OCI-LY7 (cell line): ENCODE data around the gene RPH3AL. TPM values are rescaled to one million over a fixed set of nuclear protein-coding genes. Genes with fewer than 3 reads are reported as not detected.

Experiments
- BruUV-seq: library from RNA; stranded (reverse); fragments of 400-500 nt; replicated peaks from 2 replicates; lab custom pipeline; 2021; lab: Mats Ljungman, UMichigan
- CTCF ChIA-PET: fragments of 300-600 bp; sonication (Branson Sonifier 250); formaldehyde crosslinking; loops from one replicate; lab custom pipeline; 2022; ENCODE audit warnings: antibody characterized with exemption; ENCODE audit not compliant: unreplicated experiment; lab: Charles Lee
- POLR2A ChIA-PET: fragments of 300-600 bp; sonication (Branson Sonifier 250); formaldehyde crosslinking; loops from one replicate; lab custom pipeline; 2022; ENCODE audit warnings: antibody characterized with exemption; lab: Charles Lee
- DNase-seq: peaks from one replicate; pipeline ENCODE4 v3.0.0-alpha.2; 2015; ENCODE audit warnings: low spot score
- H2AFZ ChIP-seq: fragments of 200-600 bp; sonication (generic), shearing (Covaris generic); 2 replicates; pipeline ENCODE4 v1.6.1; 2014; ENCODE audit warnings: mild to moderate bottlenecking, antibody characterized with exemption, low read length, moderate library complexity
- H3K27ac ChIP-seq: fragments of 200-600 bp; sonication (generic); 2 replicates; pipeline ENCODE4 v1.5.1; 2014; ENCODE audit warnings: mixed run types, low read depth, mild to moderate bottlenecking, moderate library complexity, low read length, inconsistent platforms; ENCODE audit not compliant: poor library complexity, severe bottlenecking
- H3K36me3 ChIP-seq: fragments of 200-600 bp; sonication (generic); 2 replicates; pipeline ENCODE4 v1.6.1; 2014; ENCODE audit warnings: mild to moderate bottlenecking, antibody characterized with exemption, low read length, moderate library complexity, mixed read lengths; ENCODE audit not compliant: insufficient read depth
- H3K4me1 ChIP-seq: fragments of 200-600 bp; sonication (generic); 2 replicates; pipeline ENCODE4 v1.5.1; 2014; ENCODE audit warnings: mild to moderate bottlenecking, low read length; ENCODE audit not compliant: insufficient read depth, poor library complexity, severe bottlenecking
- H3K4me2 ChIP-seq: fragments of 200-600 bp; sonication (generic); 2 replicates; pipeline ENCODE4 v1.6.1; 2014; ENCODE audit warnings: mild to moderate bottlenecking, low read length
- H3K4me3 ChIP-seq: fragments of 200-600 bp; sonication (generic); 2 replicates; pipeline ENCODE4 v1.5.1; 2014; ENCODE audit warnings: mild to moderate bottlenecking, low read depth, low read length; ENCODE audit not compliant: poor library complexity, severe bottlenecking
- H3K79me2 ChIP-seq: fragments of 200-600 bp; sonication (generic); 2 replicates; pipeline ENCODE4 v1.6.1; 2016; ENCODE audit warnings: low read depth, mild to moderate bottlenecking, low read length, moderate library complexity, mixed read lengths; ENCODE audit not compliant: insufficient read depth
- H3K9me2 ChIP-seq: fragments of 200-600 bp; sonication (generic); 2 replicates; pipeline ENCODE4 v1.6.1; 2016; ENCODE audit warnings: mild to moderate bottlenecking, low read length, mixed read lengths; ENCODE audit not compliant: insufficient read depth
- H3K9me3 ChIP-seq: fragments of 200-600 bp; sonication (generic); 2 replicates; pipeline ENCODE4 v1.6.1; 2014; ENCODE audit warnings: mild to moderate bottlenecking, mixed run types, low read length, mixed read lengths
- H4K20me1 ChIP-seq: fragments of 200-600 bp; sonication (generic); 2 replicates; pipeline ENCODE4 v1.6.1; 2014; ENCODE audit warnings: mild to moderate bottlenecking, antibody characterized with exemption, low read length, moderate library complexity, mixed read lengths; ENCODE audit not compliant: insufficient read depth
- EZH2phosphoT487 ChIP-seq: fragments of 200-600 bp; sonication (generic); IDR thresholded peaks from 2 replicates; pipeline ENCODE4 v1.6.1; 2018; ENCODE audit warnings: low read depth, borderline replicate concordance, mild to moderate bottlenecking, mixed run types, antibody characterized with exemption, low read length, moderate library complexity, mixed read lengths
- intact Hi-C: fragments of 100-400 bp; cut with micrococcal nuclease; formaldehyde crosslinking; loops from one replicate; pipeline ENCODE4 v1.10.0; 2022; ENCODE audit not compliant: unreplicated experiment
- total RNA-seq, 2 experiments: library from RNA; depleted of rRNA in 1 of 2; stranded (reverse); fragments of >200 nt in 1 of 2; shearing (Covaris generic) in 1 of 2; gene quantifications; 2 replicates each; pipeline ENCODE4 v1.2.3, GENCODE V29; 2014 to 2022
- TF ChIP-seq, protein P1 (sequence below): fragments of 200-600 bp; sonication (generic); conservative IDR thresholded peaks from 2 replicates; pipeline ENCODE4 v1.5.1; 2014; ENCODE audit warnings: mild to moderate bottlenecking, antibody characterized with exemption, low read length, moderate library complexity, mixed read lengths

RPH3AL gene
- total RNA-seq, 2 experiments from 2014 or later: 1.0 to 2.2 TPM

DNA sequence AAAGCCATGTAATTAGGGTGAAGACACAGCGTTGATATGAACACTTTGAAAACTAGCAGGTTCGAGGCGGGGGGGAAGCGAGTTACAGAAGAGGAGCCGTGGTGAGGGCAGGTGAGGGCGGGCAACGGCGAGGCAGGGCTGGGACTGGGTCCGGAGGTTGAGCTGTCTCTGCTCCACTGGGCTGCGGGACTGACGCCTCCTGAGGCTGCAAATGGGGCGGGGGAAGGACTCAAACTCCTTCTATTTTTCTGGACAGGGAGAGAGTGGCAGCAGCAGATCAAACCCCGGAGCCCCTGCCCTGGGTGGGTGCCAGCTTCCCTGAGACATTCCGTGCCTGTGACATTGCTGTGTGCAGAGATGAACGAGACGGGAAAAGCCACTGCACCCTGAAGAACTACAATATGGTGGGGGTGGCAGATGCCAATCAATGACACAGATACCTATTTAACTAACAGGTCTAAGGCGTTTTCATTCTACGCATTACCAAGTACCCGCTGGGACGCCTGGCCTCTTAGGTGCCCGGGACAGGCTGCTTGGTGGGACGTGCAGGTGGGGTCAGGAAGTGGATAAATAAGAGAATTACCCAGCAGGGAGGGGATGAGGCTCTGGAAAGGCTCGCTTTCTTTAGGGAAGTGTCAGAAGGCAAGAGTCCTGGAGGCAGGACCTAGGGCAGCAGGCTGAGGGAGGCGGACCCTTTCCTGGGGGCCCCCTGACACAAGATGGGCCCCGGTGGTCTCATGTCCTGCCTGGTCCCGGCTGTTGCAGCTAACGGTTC, 30.4 kb downstream of the RPH3AL start:
- H4K20me1 ChIP-seq: no peaks in the 10 kb centered on the region
- DNase-seq: no peak
- H3K9me3 ChIP-seq: no peaks in the 10 kb centered on the region
- CTCF ChIA-PET: no interaction called here
- H3K4me2 ChIP-seq: no peak overlapping the region
- no peaks in the 10 kb centered on the region for H3K9me2 ChIP-seq
- no peaks in the 10 kb centered on the region for H3K79me2 ChIP-seq
- no peak overlapping the region for H3K27ac ChIP-seq
- POLR2A ChIA-PET: no interaction called here
- H3K36me3 ChIP-seq: no peaks in the 10 kb centered on the region
- H2AFZ ChIP-seq: no peak overlapping the region
- no TSS peak for BruUV-seq
- H3K4me3 ChIP-seq: no peak overlapping the region
- intact Hi-C loops: no loop called here
- TF ChIP-seq, protein P1, sequence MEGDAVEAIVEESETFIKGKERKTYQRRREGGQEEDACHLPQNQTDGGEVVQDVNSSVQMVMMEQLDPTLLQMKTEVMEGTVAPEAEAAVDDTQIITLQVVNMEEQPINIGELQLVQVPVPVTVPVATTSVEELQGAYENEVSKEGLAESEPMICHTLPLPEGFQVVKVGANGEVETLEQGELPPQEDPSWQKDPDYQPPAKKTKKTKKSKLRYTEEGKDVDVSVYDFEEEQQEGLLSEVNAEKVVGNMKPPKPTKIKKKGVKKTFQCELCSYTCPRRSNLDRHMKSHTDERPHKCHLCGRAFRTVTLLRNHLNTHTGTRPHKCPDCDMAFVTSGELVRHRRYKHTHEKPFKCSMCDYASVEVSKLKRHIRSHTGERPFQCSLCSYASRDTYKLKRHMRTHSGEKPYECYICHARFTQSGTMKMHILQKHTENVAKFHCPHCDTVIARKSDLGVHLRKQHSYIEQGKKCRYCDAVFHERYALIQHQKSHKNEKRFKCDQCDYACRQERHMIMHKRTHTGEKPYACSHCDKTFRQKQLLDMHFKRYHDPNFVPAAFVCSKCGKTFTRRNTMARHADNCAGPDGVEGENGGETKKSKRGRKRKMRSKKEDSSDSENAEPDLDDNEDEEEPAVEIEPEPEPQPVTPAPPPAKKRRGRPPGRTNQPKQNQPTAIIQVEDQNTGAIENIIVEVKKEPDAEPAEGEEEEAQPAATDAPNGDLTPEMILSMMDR: no peak
- no peak for TF ChIP-seq EZH2phosphoT487
- H3K4me1 ChIP-seq: no peaks in the 10 kb centered on the region

DNA sequence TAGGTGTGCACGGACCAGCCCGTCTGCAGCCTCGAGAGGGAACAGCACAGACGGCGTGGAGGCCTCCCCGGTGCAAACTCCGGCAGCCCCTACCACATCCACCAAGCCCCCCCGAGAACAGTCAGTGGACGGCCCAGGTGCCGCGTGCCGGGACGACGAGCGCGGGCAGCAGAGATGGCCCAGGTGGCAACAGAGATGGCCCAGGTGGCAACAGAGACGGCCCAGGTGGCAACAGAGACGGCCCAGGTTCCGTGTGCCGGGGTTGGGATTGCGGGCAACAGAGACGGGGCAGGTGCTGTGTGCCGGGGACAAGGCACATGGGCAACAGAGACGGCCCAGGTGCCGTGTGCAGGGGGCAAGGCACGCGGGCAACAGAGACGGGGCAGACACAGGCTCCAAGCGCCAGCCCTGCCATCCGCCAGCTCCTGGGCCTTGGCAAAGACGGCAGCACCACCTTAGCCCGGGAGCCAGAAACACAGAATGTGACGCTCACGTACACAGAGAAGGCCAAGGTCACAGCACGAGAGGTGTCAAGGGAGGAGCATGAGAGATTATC, 31.1 kb downstream of the RPH3AL start:
- H4K20me1 ChIP-seq: no peaks in the 10 kb centered on the region
- H3K27ac ChIP-seq: no peak overlapping the region
- H2AFZ ChIP-seq: no peak overlapping the region
- no peak overlapping the region for H3K4me2 ChIP-seq
- ChIA-PET POLR2A (no interaction called here), CTCF (no interaction called here)
- no TSS peak for BruUV-seq
- no peaks in the 10 kb centered on the region for H3K9me2 ChIP-seq
- H3K4me1 ChIP-seq: no peaks in the 10 kb centered on the region
- no peaks in the 10 kb centered on the region for H3K79me2 ChIP-seq
- DNase-seq: no peak
- no peak for TF ChIP-seq EZH2phosphoT487
- TF ChIP-seq, protein P1: no peak
- no peak overlapping the region for H3K4me3 ChIP-seq
- intact Hi-C loops: no loop called here
- no peaks in the 10 kb centered on the region for H3K36me3 ChIP-seq
- no peaks in the 10 kb centered on the region for H3K9me3 ChIP-seq
